DMS153 (cell line): ENCODE measurements around the gene ZFYVE28.

ENCODE experiments used
- DNase-seq: peaks from one replicate; lab custom pipeline; 2025; lab: John Stamatoyannopoulos, UW

ZFYVE28 gene

DNA sequence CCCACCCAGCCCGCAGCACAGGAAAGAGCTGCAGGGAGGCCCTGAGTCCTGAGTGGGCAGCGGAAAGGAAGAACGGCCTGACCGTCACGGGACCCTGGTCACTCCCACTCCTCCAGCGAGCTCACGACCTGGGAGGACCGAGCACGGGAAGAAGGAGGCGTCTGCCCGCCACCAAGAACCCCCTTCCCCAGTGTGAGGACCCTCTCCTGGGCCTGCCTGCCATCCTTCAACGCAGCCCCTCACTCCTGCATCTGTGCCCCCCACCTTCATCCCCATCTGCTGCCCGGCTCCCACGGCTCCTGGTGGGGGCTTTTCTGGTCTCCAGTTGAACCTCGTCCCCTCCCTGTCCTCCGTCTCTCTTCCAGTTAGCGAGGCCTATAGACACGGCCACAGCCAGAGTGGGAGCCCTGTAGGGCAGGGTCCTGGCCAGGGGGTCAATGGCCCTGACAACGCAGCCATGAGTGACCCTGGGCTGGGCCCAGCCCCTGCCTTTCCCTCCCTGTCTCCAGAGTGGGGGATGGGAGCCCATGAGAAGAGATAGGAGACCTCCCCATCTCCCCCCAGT is 115.2 kb downstream of the ZFYVE28 start:
- DNase-seq: no peak

GRCh38 chr4:2302387-2303119 is 115.9 kb downstream of the ZFYVE28 start:
- no peak for DNase-seq

DNA sequence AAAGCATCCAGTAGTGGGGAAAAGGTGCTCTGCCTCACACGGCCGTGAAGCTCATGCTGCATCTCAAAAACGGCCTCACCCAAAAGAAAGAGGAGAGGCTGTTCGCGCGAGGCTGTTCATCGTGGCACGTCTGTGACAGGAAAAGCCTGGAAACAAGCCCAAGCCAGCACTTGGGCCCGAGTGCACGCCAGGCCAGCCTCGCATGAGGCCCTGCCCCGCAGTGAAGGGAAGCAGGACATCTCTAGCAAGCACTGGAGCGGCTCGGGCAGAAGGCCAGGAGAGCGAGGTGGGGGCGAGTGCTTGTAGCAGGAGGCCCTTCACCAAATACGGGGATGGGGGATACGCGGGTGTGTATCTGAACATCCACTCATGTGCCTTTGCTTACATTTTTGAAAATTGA is 116.6 kb downstream of the ZFYVE28 start:
- no peak for DNase-seq

DNA sequence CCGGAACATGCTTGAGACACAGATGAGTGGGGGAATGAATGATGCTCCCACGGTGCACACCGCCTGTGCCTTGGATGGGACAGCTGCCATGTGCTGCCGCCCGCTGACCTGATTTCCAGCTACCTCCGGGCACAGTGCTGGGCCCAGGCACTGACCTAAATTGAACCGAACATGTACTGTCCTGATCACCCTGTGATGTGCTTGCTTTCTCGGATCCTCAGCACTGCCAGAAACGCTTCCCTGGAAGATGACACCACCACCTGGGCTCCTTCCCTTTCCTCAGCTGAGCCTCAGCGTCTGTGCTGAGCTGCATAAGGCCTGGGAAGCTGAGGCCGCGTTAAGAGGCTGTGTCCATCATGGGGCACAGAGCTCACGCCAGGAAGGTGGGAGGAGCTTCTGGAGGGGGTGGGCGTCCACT is 117.2 kb downstream of the ZFYVE28 start:
- no peak for DNase-seq

- DNase-seq: no peak
Observed at GRCh38 chr4:2300431-2301224, 117.8 kb downstream of the ZFYVE28 start.

DNA sequence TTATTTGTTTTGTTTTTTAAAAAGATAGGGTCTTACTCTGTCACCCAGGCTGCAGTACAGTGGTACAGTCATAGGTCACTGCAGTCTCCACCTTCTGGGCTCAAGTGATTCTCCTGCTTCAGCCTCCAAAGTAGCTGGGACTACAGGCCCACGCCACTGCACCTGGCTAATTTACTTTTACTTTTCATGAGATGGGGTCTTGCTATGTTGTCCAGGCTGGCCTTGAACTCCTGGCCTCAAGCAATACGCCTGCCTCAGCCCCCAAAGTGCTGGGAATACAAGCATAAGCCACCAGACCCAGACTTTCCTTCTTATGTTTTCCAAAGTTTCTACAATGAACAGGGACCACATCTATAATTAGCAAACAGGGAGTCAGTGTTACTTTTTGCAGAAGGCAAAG is 118.7 kb downstream of the ZFYVE28 start:
- no peak for DNase-seq

DNA sequence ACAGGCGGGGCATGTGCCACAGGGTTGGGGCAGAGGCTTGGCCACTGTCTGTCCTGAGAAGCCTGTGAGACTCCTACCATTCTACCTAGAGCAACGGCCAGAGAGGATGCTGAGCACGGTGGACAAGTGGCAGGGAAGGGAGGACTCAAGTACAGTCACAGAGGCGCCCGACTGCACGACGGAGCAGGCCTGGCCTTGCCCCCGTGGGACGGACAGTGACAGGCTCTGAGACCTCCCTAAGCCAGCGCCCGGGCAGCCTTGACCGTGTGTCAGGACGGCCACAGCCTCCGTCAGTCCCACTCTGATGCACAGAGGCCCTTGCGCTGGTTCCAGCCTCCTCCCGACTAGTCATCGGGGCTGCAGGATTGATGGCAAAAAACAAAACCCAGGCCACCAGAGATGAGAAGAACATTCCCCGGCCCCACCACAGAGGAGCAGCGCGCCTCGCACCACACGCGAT is 119.9 kb downstream of the ZFYVE28 start:
- no peak for DNase-seq

DNA sequence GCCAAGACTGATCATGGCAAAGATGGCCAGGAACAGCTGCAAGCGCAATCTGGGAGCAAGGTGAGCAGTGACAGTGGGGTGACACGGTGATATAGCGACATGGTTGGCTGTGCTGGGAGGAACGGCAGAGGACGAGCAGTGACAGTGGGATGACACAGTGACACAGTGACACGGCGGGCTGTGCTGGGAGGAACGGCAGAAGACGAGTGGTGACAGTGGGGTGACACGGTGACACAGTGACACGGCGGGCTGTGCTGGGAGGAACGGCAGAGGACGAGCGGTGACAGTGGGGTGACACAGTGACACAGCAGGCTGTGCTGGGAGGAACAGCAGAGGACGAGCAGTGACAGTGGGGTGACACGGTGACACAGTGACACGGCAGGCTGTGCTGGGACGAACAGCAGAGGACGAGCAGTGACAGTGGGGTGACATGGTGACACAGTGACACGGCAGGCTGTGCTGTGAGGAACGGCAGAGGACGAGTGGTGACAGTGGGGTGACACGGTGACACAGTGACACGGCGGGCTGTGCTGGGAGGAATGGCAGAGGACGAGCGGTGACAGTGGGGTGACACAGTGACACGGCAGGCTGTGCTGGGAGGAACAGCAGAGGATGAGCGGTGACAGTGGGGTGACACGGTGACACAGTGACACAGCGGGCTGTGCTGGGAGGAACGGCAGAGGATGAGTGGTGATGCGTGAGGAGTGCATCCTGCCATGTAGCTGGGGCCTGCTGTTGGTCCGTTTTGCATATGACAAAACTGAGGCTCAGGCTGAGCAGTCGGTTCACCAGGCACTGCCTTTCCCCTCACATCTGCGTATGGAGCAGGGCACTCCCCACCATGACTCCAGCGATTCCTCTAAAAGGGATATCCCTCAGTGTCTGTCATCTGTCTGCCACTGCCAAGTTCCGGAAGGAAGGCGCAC is 120.6 kb downstream of the ZFYVE28 start:
- DNase-seq: no peak

- no peak for DNase-seq
Observed at GRCh38 chr4:2296631-2297601, 121.5 kb downstream of the ZFYVE28 start.

DNA sequence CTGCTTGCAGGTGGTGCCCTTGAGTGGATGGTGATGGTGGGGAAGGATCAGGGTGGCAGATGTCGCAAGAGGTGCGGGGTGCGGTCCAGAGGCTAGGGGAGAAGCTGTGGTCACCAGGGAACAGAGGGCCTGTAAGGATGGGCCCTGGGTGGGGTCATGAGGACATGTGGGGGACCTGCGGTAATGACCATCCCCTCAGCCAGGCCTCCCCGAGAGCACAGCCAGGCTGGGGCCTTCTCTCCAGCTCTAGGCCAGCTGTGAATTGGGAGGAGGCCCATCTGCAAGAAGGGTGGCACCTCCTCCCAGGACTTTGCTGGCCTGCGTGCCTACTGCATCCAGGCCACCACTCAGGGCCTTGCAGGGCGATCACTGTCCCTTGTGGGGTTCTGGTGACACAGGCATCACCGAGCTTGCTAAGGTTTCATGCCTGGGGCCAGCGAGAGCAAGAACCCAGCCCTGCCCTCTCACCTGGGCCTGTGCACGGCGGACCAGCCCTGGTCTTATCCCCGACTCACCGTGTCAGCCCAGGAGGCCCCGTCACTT is 122.5 kb downstream of the ZFYVE28 start:
- DNase-seq: no peak

DNA sequence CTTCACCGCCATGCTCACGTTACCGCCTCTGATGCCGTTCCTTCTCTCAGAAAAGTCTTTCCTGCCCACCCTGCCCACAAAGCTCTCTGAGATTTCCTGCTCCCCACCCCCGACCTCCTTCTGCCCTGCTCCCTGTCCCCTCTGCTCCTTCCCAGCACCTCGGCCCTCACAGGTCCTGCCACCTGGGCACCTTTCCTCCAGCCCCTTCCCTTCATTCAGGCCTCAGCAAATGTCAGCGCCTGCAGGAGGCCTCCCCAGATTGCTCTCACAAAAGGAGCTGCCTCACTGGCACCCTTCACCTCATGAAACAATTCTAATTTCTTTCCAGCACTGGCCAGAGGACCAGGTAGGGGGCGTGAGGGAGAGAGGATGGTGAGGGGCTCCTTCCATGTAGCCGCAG is 122.9 kb downstream of the ZFYVE28 start:
- DNase-seq: no peak

GRCh38 chr4:2292646-2293108 is 125.8 kb downstream of the ZFYVE28 start:
- DNase-seq: no peak

- no peak for DNase-seq
Observed at GRCh38 chr4:2291705-2292645, 126.5 kb downstream of the ZFYVE28 start.

GRCh38 chr4:2290974-2291704 is 127.3 kb downstream of the ZFYVE28 start:
- no peak for DNase-seq

GRCh38 chr4:2290488-2290887 is 128.0 kb downstream of the ZFYVE28 start:
- DNase-seq: no peak

GRCh38 chr4:2289955-2290333 is 128.5 kb downstream of the ZFYVE28 start:
- DNase-seq: no peak

- DNase-seq: no peak
Observed at GRCh38 chr4:2289311-2289954, 129.0 kb downstream of the ZFYVE28 start.

DNA sequence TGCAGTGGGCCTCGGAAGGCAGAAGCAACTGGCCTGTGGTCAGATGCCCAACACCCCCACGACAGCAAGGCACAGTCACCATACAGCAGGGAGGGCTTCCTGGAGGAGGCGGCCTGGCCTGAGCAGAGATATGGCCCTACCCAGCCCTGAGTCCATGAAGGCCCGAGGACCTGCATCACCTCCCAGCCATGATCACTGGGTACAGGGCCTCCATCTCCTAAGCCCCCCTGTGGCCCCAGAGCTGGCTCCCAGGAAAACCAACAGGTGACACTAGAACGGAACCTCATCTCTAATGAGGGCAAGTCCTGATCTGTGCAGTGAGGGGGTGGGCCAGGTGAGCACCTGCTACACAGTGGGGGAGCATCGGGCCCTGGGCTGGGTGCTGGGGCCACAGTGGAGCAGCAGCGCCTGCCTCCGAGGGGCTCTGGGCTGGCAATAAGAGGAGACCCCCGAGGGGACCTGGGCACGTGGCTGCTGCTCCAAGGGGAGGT is 130.3 kb downstream of the ZFYVE28 start:
- no peak for DNase-seq
